GM19351 (cell line): Measurements from ENCODE around the gene SDK1.
"Not testable (repeated sequence)": the region's sequence is repeated elsewhere in the genome, so short reads cannot be mapped to it uniquely, and the experiment has no call there.

Experiments used
- ATAC-seq: cut with Tn5 transposase; IDR thresholded peaks from one replicate; pipeline ENCODE4 v1.9.1; 2021; ENCODE audit warnings: mild to moderate bottlenecking, moderate library complexity; ENCODE audit not compliant: unreplicated experiment

SDK1 gene

GRCh38 chr7:4230352-4230751, 929.3 kb downstream of the SDK1 start:
- ATAC-seq = no peak

- ATAC-seq = no peak
Observed at GRCh38 chr7:4233146-4233545, 932.1 kb downstream of the SDK1 start.

- ATAC-seq = no peak
Observed at GRCh38 chr7:4233621-4234497, 932.8 kb downstream of the SDK1 start.

- ATAC-seq = no peak
Observed at GRCh38 chr7:4234498-4234855, 933.4 kb downstream of the SDK1 start.

GRCh38 chr7:4234886-4235285, 933.8 kb downstream of the SDK1 start:
- ATAC-seq = no peak

GRCh38 chr7:4235596-4235995, 934.5 kb downstream of the SDK1 start:
- no peak for ATAC-seq

- ATAC-seq = no peak
Observed at GRCh38 chr7:4236389-4236788, 935.3 kb downstream of the SDK1 start.

- not testable (repeated sequence) for ATAC-seq
Observed at GRCh38 chr7:4236873-4237272, 935.8 kb downstream of the SDK1 start.

GRCh38 chr7:4237296-4238235, 936.5 kb downstream of the SDK1 start:
- ATAC-seq = no peak

- ATAC-seq = no peak
Observed at GRCh38 chr7:4238861-4239260, 937.8 kb downstream of the SDK1 start.

- ATAC-seq = no peak
Observed at GRCh38 chr7:4240042-4240441, 939.0 kb downstream of the SDK1 start.

- no peak for ATAC-seq
Observed at GRCh38 chr7:4240520-4241303, 939.7 kb downstream of the SDK1 start.

- no peak for ATAC-seq
Observed at GRCh38 chr7:4241304-4241612, 940.2 kb downstream of the SDK1 start.

- no peak for ATAC-seq
Observed at GRCh38 chr7:4241791-4242190, 940.7 kb downstream of the SDK1 start.

- no peak for ATAC-seq
Observed at GRCh38 chr7:4242706-4243105, 941.7 kb downstream of the SDK1 start.

- no peak for ATAC-seq
Observed at GRCh38 chr7:4244041-4244440, 943.0 kb downstream of the SDK1 start.

GRCh38 chr7:4244635-4245034, 943.6 kb downstream of the SDK1 start:
- ATAC-seq = no peak

GRCh38 chr7:4245135-4245865, 944.2 kb downstream of the SDK1 start:
- no peak for ATAC-seq

GRCh38 chr7:4245866-4246470, 944.9 kb downstream of the SDK1 start:
- ATAC-seq = no peak

GRCh38 chr7:4246536-4246935, 945.5 kb downstream of the SDK1 start:
- no peak for ATAC-seq
